ENCODE measurements around the gene MPRIP.

MPRIP gene

DNA sequence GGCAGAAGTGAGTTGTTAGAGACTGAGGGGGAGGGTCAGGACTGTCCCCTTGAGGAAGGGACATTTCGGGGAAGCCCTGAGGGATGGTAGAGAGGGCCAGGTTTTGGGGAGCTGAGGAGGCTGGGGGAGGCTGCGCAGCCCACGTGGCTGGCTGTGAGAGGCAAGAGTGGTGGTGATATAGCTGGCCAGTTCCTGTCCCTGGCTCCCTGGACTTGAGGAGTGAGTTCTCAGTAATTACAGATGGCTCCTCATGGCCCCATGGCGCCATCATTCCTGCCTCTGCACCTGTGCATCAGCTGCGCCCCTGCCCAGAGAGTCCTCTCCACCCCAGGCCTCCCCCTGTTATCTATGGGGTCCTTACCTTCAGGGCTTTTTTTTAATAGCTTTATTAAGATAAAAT lies 30.3 kb downstream of the MPRIP start:
- Mint-ChIP-seq H3K27ac (no peak overlapping the region), H3K36me3 (peaks cover 33% of the 10 kb centered on the region), H3K4me1 (peaks cover 23% of the 10 kb centered on the region), H3K4me3 (no peak overlapping the region), H3K9me3 (peaks cover 2% of the 10 kb centered on the region), H3K27me3 (no peaks in the 10 kb centered on the region)
- CTCF ChIA-PET = no interaction called here
- peak; percentile 10 for DNase-seq

DNA sequence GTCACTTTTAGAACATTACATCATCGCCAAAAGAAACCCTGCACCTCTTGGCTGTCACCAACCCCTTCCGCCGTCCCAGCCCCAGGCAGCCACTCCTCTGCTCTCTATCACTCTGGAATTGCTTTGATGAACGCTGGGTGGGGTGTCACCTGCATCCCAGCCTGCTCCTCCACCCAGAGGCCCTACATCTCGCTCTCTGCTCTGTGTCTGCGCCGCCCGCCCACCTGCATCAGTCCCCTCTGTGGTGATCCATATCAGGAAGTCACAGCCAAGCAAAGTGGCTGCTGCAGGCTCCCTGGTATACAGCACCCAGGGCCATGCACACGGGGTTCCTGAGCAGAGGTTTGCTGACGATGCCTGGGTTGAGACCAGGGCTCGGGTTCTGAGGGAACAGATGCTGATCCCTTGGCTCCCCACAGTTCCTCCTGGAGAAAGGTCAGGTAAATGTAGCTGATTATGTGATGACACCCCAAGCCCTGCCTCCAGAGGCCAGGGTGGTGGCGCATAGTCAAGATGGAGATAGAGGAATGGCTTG lies 30.8 kb downstream of the MPRIP start:
- peaks cover 2% of the 10 kb centered on the region for H3K9me3 Mint-ChIP-seq
- H3K36me3 Mint-ChIP-seq = peaks cover 35% of the 10 kb centered on the region
- H3K27me3 Mint-ChIP-seq = no peaks in the 10 kb centered on the region
- peaks cover 23% of the 10 kb centered on the region for H3K4me1 Mint-ChIP-seq
- CTCF ChIA-PET = no interaction called here
- no peak overlapping the region for H3K27ac Mint-ChIP-seq
- H3K4me3 Mint-ChIP-seq = no peak overlapping the region
- peak; percentile 13 for DNase-seq

DNA sequence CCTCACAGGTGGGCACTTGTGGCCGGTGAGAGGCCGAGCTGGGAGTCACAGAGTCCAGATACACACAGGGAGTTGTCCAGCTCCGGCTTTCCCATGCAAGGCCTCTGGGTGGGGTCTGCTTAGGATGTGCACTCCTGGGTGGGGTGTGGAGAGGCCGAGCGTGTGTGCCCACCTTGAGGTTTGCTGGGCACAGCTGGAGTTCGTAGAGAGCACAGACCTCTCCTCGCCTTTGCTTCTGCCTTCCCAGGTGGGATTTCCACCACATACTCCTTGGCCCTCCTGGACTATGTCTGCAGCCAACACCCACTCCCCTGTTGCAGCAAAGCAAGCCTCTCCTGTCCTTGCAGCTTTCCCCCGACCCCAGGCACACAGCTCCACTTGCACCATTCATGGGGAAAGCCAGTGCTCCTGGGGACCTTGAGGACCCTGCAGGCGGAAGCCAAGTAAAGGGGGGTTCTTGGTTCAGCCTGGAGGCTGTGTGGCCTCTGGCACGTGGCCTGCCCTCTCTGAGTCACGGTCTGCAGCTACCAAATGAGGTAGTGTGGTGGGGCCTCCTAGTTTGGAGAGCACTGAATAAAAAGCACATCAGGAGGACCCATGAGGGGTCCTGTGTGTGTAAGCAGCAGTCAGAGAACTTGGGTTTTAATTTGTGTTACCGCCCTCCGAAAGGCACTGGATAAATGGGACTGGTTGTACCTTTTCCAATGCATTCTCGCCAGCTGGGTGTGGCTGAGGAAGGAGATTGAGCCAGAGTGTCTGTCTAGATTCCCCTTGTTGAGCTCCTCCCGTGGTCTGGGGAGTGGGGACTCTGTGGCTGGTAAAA lies 31.5 kb downstream of the MPRIP start:
- no peak overlapping the region for H3K27ac Mint-ChIP-seq
- H3K27me3 Mint-ChIP-seq = no peaks in the 10 kb centered on the region
- H3K4me3 Mint-ChIP-seq = no peak overlapping the region
- CTCF ChIA-PET = no interaction called here
- H3K9me3 Mint-ChIP-seq = peaks cover 2% of the 10 kb centered on the region
- peaks cover 23% of the 10 kb centered on the region for H3K4me1 Mint-ChIP-seq
- peak; percentile 5 for DNase-seq
- peaks cover 35% of the 10 kb centered on the region for H3K36me3 Mint-ChIP-seq

DNA sequence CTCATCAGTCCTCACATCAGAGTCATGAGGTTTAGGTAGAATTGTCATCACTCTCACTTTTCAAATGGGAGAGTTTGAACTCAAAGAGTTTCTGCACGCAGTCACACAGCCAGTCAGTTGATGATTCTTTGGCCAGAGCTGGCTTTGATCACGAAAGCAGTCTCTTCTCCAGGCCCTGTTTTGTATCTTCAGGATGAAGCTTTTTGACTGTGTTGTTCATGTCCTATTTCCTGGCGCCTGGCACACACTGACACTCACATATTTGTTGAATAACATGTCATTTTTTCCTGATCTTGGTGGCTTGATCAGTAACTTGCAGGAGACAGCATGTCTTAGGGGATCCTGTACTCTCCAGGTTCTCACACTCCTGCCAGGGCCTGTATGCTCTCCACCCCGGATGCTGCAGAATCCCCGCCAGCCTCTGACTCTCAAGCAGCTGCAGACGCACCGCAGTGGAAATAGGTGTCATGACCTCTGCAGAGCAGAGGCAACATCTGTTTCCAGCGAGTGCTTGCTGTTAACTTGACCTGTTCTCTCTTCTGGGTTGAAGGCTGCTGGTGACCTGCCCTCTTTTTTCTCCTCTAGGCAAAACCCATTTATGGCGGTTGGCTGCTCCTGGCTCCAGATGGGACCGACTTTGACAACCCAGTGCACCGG lies 33.0 kb downstream of the MPRIP start:
- Mint-ChIP-seq H3K9me3 (peaks cover 2% of the 10 kb centered on the region), H3K36me3 (peaks cover 31% of the 10 kb centered on the region), H3K4me3 (no peak overlapping the region), H3K27me3 (no peaks in the 10 kb centered on the region), H3K27ac (peak overlapping the region; percentile 46), H3K4me1 (peaks cover 23% of the 10 kb centered on the region)
- DNase-seq = peak; percentile 29
- CTCF ChIA-PET = no interaction called here

DNA sequence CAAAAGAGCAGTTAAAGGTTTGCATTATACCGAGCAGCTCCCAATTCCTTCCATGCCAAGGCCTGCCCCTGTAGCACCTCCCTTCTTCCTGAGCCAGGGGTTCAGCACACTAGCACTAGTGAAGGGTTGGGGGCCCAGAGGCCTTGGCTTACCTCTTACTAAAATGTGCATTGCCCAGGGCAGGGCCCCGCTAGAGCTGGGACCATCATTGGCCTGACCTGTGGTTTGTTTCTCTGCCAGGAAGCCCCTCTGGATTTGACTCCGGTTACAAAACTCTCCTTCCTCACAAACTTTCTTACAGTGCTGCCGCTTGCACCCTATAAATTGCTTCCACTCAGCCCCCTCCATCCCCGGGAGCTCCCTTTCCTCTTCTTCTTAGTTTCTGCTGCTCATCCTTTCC lies 33.8 kb downstream of the MPRIP start:
- Mint-ChIP-seq H3K27me3 (no peaks in the 10 kb centered on the region), H3K4me3 (no peak overlapping the region), H3K9me3 (no peaks in the 10 kb centered on the region), H3K36me3 (peaks cover 28% of the 10 kb centered on the region), H3K4me1 (peaks cover 23% of the 10 kb centered on the region), H3K27ac (no peak overlapping the region)
- DNase-seq = no peak
- CTCF ChIA-PET = no interaction called here

DNA sequence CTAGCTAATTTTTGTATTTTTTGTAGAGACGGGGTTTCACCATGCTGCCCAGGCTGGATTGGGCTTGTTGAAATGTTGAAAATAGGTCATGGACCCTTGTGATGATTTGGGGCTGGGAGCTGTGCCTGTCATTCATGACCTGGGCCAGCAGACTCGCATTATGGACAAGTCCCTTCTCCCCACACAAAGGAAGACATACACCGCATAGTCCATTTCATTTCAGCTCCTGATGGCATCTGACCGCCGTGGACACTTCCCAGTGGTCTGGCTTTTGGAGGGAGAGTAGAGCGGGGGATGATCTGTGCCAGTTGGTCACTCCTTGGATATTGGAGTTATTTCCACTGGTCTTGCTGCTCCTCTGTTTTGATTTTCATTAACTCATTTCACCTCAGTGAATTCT lies 34.8 kb downstream of the MPRIP start:
- no peaks in the 10 kb centered on the region for H3K27me3 Mint-ChIP-seq
- H3K4me1 Mint-ChIP-seq = peaks cover 21% of the 10 kb centered on the region
- CTCF ChIA-PET = no interaction called here
- H3K36me3 Mint-ChIP-seq = peaks cover 22% of the 10 kb centered on the region
- no peak overlapping the region for H3K27ac Mint-ChIP-seq
- no peak overlapping the region for H3K4me3 Mint-ChIP-seq
- no peaks in the 10 kb centered on the region for H3K9me3 Mint-ChIP-seq
- no peak for DNase-seq

DNA sequence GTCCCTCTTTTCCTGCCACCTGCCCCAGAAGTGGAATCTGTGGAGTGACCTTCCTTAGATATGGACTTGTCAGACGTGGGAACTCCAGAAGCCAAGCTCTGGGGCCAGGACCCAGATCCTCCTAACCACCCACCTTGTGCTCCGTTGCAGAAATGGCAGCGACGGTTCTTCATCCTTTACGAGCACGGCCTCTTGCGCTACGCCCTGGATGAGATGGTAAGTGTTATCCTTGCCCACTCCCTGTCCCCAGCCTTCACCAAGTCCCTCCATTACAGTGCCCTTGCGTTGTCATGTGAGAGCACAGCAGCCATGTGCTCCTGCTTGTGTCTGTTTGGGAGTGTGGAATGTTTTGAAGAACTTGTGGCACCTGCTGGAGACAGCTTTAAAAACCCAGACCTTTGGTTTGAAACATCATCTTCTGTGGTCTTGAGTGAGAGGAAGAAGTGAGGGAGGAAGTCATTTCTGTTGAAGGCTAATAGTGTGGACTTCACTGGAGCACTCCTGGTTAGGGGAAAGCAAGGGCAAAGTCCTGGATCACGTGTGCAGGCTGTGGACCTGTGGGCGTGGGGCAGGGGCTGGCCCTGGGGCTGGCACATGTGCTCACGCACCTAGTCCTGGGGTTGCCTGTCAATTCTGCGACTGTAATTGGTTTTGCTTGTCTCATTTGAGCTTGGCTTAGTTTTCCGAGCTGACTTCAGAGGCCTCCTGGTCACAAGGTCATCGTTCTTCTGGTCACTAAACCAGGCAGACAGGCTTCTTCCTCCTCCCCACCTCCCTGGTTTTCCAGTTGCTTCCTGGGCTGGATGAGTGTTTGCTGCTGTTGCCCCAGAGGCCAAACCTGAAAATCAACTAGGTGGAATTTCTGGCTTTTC lies 35.8 kb downstream of the MPRIP start:
- no peaks in the 10 kb centered on the region for H3K27me3 Mint-ChIP-seq
- no peak overlapping the region for H3K4me3 Mint-ChIP-seq
- no peak for DNase-seq
- H3K9me3 Mint-ChIP-seq = no peaks in the 10 kb centered on the region
- peaks cover 21% of the 10 kb centered on the region for H3K4me1 Mint-ChIP-seq
- peaks cover 22% of the 10 kb centered on the region for H3K36me3 Mint-ChIP-seq
- CTCF ChIA-PET = no interaction called here
- H3K27ac Mint-ChIP-seq = no peak overlapping the region

DNA sequence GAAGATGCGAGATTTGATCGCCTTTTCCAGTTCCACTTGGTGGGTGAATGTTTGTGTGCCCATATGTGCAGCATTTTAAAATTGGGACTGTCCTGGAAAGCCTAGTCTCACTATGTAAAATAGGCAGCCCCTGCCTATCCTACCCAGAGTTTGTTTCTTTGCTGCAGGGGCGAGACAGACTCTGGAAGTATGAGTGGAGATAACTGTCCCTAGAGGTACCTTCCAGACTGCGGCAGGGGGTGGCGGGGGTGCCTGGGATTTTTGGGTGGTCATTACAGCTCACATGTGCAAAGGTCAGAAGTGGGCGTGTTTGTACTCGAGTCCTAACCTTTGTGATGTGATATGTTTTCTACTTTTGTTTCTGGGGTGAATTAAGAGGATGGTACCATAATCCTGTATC lies 36.6 kb downstream of the MPRIP start:
- DNase-seq = no peak
- Mint-ChIP-seq H3K4me3 (no peak overlapping the region), H3K27me3 (no peaks in the 10 kb centered on the region), H3K9me3 (no peaks in the 10 kb centered on the region), H3K36me3 (peaks cover 19% of the 10 kb centered on the region), H3K27ac (no peak overlapping the region), H3K4me1 (peaks cover 19% of the 10 kb centered on the region)
- CTCF ChIA-PET = no interaction called here

DNA sequence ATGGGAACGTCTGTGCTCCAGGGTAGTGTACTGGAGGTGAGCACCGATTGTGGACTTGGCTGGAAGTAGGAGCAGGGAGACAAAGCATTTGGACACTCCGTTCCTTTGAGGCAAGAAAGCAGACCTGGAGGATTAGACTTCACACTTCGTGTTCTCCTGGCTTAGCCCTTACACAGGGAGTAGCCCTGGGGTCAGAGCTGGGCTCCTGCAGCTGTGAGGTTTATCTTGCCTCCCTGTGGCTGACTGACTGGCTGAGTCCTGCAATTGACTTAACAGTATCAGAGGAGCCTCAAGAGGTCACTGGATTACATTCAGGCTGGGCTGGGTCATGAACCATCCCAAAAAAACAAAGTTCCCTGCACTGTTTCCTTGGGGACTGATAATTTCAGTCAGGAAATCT lies 37.1 kb downstream of the MPRIP start:
- Mint-ChIP-seq H3K4me1 (peaks cover 14% of the 10 kb centered on the region), H3K9me3 (no peaks in the 10 kb centered on the region), H3K27me3 (no peaks in the 10 kb centered on the region), H3K27ac (no peak overlapping the region), H3K36me3 (peaks cover 19% of the 10 kb centered on the region), H3K4me3 (no peak overlapping the region)
- no peak for DNase-seq
- CTCF ChIA-PET = no interaction called here

DNA sequence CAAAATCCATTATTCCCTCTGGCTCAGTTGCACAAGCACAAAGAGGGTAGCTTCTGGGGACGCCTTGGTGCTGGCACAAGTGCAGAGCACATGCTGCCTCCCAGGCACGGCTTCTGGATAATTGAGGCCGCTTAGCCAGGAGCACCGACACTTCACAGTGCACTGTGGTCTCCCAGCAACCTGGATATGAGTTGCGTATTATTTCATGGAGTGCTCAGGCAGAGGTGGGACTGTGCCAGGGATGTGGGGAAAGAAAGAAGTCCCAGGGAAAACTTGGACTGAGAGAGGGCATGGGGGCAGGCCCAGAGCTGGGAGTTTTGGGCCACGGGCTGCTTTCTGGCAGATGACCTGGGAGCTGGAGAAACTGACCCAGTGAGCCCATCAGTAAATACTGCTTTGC lies 37.5 kb downstream of the MPRIP start:
- no peak overlapping the region for H3K4me3 Mint-ChIP-seq
- H3K27ac Mint-ChIP-seq = no peak overlapping the region
- DNase-seq = no peak
- no peaks in the 10 kb centered on the region for H3K9me3 Mint-ChIP-seq
- no peaks in the 10 kb centered on the region for H3K27me3 Mint-ChIP-seq
- peaks cover 10% of the 10 kb centered on the region for H3K4me1 Mint-ChIP-seq
- peaks cover 19% of the 10 kb centered on the region for H3K36me3 Mint-ChIP-seq
- CTCF ChIA-PET = no interaction called here

DNA sequence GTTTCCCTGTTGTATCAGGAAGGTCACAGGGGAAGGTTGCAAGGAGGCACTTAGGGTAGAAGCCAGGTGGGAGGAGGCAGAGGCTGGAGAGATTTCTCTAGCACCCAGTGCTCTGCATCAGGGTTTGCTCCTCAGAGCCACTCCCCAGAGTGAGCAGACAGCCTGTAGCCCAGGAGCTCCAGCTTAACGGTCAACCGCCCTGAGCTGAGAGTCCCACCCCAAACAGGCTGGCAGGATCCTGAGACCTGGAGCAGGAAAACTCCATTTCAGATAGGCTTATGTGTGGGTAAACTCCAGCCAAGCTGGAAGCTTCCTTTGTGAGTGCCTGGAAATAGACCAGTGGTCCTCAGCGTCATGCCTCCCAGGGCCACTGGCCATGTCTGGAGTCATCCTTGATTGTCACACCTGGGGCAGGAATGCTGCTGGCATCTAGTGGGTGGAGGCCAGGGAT lies 37.9 kb downstream of the MPRIP start:
- CTCF ChIA-PET = no interaction called here
- Mint-ChIP-seq H3K36me3 (peaks cover 19% of the 10 kb centered on the region), H3K4me1 (peaks cover 5% of the 10 kb centered on the region), H3K4me3 (no peak overlapping the region), H3K27ac (no peak overlapping the region), H3K27me3 (no peaks in the 10 kb centered on the region), H3K9me3 (no peaks in the 10 kb centered on the region)
- no peak for DNase-seq

DNA sequence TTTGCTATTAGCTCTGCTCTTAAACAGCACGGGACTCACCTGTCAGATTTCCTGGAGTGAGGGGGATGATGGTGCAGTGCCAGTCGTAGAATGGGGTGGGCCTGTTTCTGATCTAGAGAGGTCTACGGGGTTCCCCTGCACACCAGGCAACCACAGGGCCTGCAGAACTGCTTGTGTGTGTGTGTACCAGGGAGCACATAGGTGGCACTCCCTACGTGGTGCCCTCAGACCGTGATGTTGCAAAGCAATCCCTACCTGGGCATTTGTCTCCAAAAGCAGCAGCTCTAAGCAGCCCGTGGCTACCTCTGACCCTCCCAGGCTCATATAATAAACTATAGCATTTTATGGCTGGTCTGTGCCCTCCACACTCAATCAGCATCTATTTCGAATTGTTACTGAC lies 38.5 kb downstream of the MPRIP start:
- Mint-ChIP-seq H3K4me1 (no peaks in the 10 kb centered on the region), H3K27ac (no peak overlapping the region), H3K9me3 (no peaks in the 10 kb centered on the region), H3K36me3 (peaks cover 18% of the 10 kb centered on the region), H3K27me3 (no peaks in the 10 kb centered on the region), H3K4me3 (no peak overlapping the region)
- CTCF ChIA-PET = no interaction called here
- no peak for DNase-seq

DNA sequence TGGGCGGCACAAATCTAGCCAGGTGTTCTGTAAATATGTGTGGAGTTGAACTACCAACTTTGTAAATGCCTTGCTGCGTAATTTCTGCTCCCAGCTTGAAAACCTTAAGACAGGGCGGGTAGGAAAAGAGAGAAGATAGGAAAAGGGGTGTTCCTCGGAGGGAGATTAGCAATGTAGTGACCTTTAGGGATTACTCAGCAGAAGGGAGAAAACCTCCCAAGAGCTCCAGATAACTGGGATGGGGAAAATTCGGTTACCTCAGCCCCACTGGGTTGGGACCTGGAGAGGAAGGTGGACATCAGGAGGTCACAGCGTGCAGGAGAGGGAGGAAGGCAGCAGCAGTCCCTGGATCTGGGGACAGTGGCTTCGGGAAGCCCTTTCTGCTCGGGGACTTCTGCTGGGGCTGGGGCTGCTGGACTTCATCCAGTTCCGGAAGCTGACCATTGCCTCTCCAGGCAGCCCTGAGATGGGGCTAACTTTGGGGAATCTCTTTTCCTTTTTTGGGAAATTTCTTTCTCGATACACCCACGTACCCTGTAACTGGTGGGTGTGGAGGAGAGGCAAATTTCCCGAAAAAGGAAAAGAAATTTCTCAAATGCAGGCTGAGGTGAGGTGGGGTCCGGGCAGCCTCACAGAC lies 39.2 kb downstream of the MPRIP start:
- peaks cover 18% of the 10 kb centered on the region for H3K36me3 Mint-ChIP-seq
- no peaks in the 10 kb centered on the region for H3K27me3 Mint-ChIP-seq
- no peak overlapping the region for H3K4me3 Mint-ChIP-seq
- H3K27ac Mint-ChIP-seq = no peak overlapping the region
- H3K9me3 Mint-ChIP-seq = no peaks in the 10 kb centered on the region
- H3K4me1 Mint-ChIP-seq = no peaks in the 10 kb centered on the region
- DNase-seq = no peak
- CTCF ChIA-PET = no interaction called here

DNA sequence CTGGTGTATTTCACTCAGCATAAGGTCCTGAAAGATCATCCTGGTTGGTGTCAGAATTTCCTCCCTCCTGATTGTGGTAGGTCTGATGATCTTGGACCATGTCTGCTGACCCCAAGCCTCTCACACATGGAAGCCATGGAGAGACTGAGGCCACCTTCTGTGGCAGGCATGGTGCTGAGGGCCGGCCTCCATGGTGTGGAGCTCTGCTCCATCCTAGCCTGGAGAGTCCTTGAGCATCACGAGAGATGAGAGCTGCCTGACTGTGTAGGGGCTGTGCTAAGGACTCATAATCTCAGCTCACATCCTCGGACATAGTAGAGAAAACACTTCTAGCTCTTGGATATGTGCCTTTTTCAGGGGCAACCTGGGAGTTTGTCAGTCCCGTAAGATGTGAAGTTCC lies 40.6 kb downstream of the MPRIP start:
- CTCF ChIA-PET = no interaction called here
- Mint-ChIP-seq H3K27ac (no peak overlapping the region), H3K36me3 (peaks cover 14% of the 10 kb centered on the region), H3K27me3 (no peaks in the 10 kb centered on the region), H3K4me3 (no peak overlapping the region), H3K9me3 (no peaks in the 10 kb centered on the region), H3K4me1 (peaks cover 2% of the 10 kb centered on the region)
- DNase-seq = no peak
